SK-N-SH (cell line): Measurements from ENCODE around the gene RBCK1. TPM values are rescaled to one million over a fixed set of nuclear protein-coding genes. Genes with fewer than 3 reads are reported as not detected.

Source experiments
- CTCF ChIA-PET: fragments of 300-600, 350-600 bp; formaldehyde crosslinking; extraction: SDS; loops from one replicate; lab custom pipeline; 2021; lab: Yijun Ruan, JAX
- POLR2A ChIA-PET: fragments of 350-600 bp; sonication (Branson Sonifier 250); formaldehyde crosslinking; extraction: SDS; loops from one replicate; lab custom pipeline; 2020; ENCODE audit warnings: antibody characterized with exemption, inconsistent platforms; lab: Yijun Ruan, JAX
- DNase-seq: peaks from one replicate; pipeline ENCODE4 v3.0.0; 2012
- H2AFZ ChIP-seq: fragments of 200-600 bp; sonication (generic); 2 replicates; pipeline ENCODE4 v1.8.1; 2016; ENCODE audit warnings: antibody characterized with exemption, mild to moderate bottlenecking, low read depth
- H3F3A ChIP-seq: fragments of 200-600 bp; sonication (generic); replicated peaks from 2 replicates; pipeline ENCODE3; 2016; ENCODE audit warnings: antibody characterized with exemption, mild to moderate bottlenecking; ENCODE audit not compliant: insufficient read depth
- H3K27ac ChIP-seq, 2 experiments: fragments of 200-500 bp in 1 of 2; fragments of 200-600 bp in 1 of 2; sonication (Bioruptor generic) in 1 of 2; sonication (generic), shearing (Covaris generic) in 1 of 2; 2 replicates each; pipeline versions ENCODE4 v1.5.1 to v1.6.1; 2014 to 2016; ENCODE audit warnings: low read depth in 2 of 2, inconsistent platforms in 1 of 2, low read length in 1 of 2, mild to moderate bottlenecking in 1 of 2, mixed read lengths in 1 of 2
- H3K27me3 ChIP-seq: fragments of 200-600 bp; sonication (generic), shearing (Covaris generic); 2 replicates; pipeline ENCODE4 v1.6.1; 2016; ENCODE audit warnings: mixed run types; ENCODE audit not compliant: insufficient read depth
- H3K36me3 ChIP-seq, 2 experiments: fragments of 200-500 bp in 1 of 2; fragments of 200-600 bp in 1 of 2; sonication (Bioruptor generic) in 1 of 2; sonication (generic) in 1 of 2; replicated peaks in 1 of 2; 2 replicates each; pipeline versions ENCODE3 to v1.5.1; 2014 to 2016; ENCODE audit warnings: low read length in 1 of 2, mild to moderate bottlenecking in 1 of 2; ENCODE audit not compliant: insufficient read depth in 2 of 2, control insufficient read depth in 1 of 2
- H3K4me1 ChIP-seq, 2 experiments: fragments of 200-500 bp in 1 of 2; fragments of 200-600 bp in 1 of 2; sonication (Bioruptor generic) in 1 of 2; sonication (generic), shearing (Covaris generic) in 1 of 2; 2 replicates each; pipeline versions ENCODE4 v1.5.1 to v1.6.1; 2014 to 2016; ENCODE audit warnings: low read depth in 1 of 2, low read length in 1 of 2, mixed run types in 1 of 2; ENCODE audit not compliant: insufficient read depth in 2 of 2, control insufficient read depth in 1 of 2
- H3K4me2 ChIP-seq: fragments of 200-600 bp; sonication (generic), shearing (Covaris generic); 2 replicates; pipeline ENCODE4 v1.6.1; 2017; ENCODE audit warnings: mixed run types
- H3K4me3 ChIP-seq, 2 experiments: fragments of 200-500 bp in 1 of 2; fragments of 200-600 bp in 1 of 2; sonication (Bioruptor generic) in 1 of 2; sonication (generic), shearing (Covaris generic) in 1 of 2; 2 replicates each; pipeline versions ENCODE4 v1.5.1 to v1.8.1; 2014 to 2016; ENCODE audit warnings: low read depth in 2 of 2, inconsistent platforms in 1 of 2, low read length in 1 of 2, mild to moderate bottlenecking in 1 of 2, mixed read lengths in 1 of 2, moderate library complexity in 1 of 2
- H3K79me2 ChIP-seq: fragments of 200-600 bp; sonication (generic); 2 replicates; pipeline ENCODE4 v1.8.1; 2017; ENCODE audit warnings: mild to moderate bottlenecking; ENCODE audit not compliant: insufficient read depth
- H3K9ac ChIP-seq: fragments of 200-600 bp; sonication (generic); 2 replicates; pipeline ENCODE4 v1.6.1; 2017; ENCODE audit warnings: mixed run types
- H3K9me2 ChIP-seq: fragments of 200-600 bp; sonication (generic); 2 replicates; pipeline ENCODE4 v1.6.1; 2017; ENCODE audit warnings: mixed run types
- H3K9me3 ChIP-seq: fragments of 200-600 bp; sonication (generic); 2 replicates; pipeline ENCODE4 v1.6.1; 2017; ENCODE audit warnings: mixed run types, mild to moderate bottlenecking, moderate library complexity
- H4K20me1 ChIP-seq: fragments of 200-600 bp; sonication (generic); 2 replicates; pipeline ENCODE4 v1.6.1; 2017; ENCODE audit warnings: mild to moderate bottlenecking, mixed run types; ENCODE audit not compliant: insufficient read depth
- EP300 ChIP-seq, 2 experiments: IDR thresholded peaks; 2 replicates each; pipeline versions ENCODE4 v1.4.0 to v1.6.1; 2012; ENCODE audit warnings: borderline replicate concordance in 1 of 2, low read depth in 1 of 2, low read length in 1 of 2
- EZH2phosphoT487 ChIP-seq: fragments of 200-600 bp; sonication (generic); IDR thresholded peaks from 2 replicates; pipeline ENCODE4 v1.6.1; 2017; ENCODE audit warnings: low read depth, mixed run types, mild to moderate bottlenecking, antibody characterized with exemption, moderate library complexity, borderline replicate concordance
- FOSL2 ChIP-seq: IDR thresholded peaks from 2 replicates; pipeline ENCODE4 v1.4.0; 2012; ENCODE audit warnings: low read depth, mild to moderate bottlenecking, moderate library complexity, borderline replicate concordance
- FOXJ3 ChIP-seq: sonication (generic); formaldehyde crosslinking; IDR thresholded peaks from 2 replicates; pipeline ENCODE4 v1.5.1; 2020; ENCODE audit warnings: mild to moderate bottlenecking, missing genetic modification reagents
- FOXM1 ChIP-seq: IDR thresholded peaks from 2 replicates; pipeline ENCODE4 v1.4.0; 2012; ENCODE audit warnings: low read depth, mild to moderate bottlenecking
- JUND ChIP-seq: IDR thresholded peaks from 2 replicates; pipeline ENCODE4 v1.4.0; 2012
- NRF1 ChIP-seq: IDR thresholded peaks from 2 replicates; pipeline ENCODE4 v1.6.1; 2012; ENCODE audit warnings: low read depth, mild to moderate bottlenecking, low read length
- RCOR1 ChIP-seq: fragments of 150-350 bp; IDR thresholded peaks from 2 replicates; pipeline ENCODE4 v1.6.1; 2017; ENCODE audit warnings: antibody characterized with exemption, low read length
- RFX5 ChIP-seq: IDR thresholded peaks from 2 replicates; pipeline ENCODE4 v1.6.1; 2012; ENCODE audit warnings: mild to moderate bottlenecking, improper control_type of control experiment, low read length
- RXRA ChIP-seq: IDR thresholded peaks from 2 replicates; pipeline ENCODE4 v1.4.0; 2012; ENCODE audit warnings: low read depth, mild to moderate bottlenecking, borderline replicate concordance
- SMC3 ChIP-seq: IDR thresholded peaks from 2 replicates; pipeline ENCODE4 v1.6.1; 2012; ENCODE audit warnings: low read depth, low read length, improper control_type of control experiment
- TAF1 ChIP-seq: IDR thresholded peaks from 2 replicates; pipeline ENCODE4 v1.6.1; 2012; ENCODE audit warnings: low read depth, mild to moderate bottlenecking, low read length, moderate library complexity, borderline replicate concordance
- WGBS: methylation state at CpG from one replicate; pipeline ENCODE4 v1.1.6; 2017; ENCODE audit warnings: low lambda C conversion rate; 5-methylcytosine and 5-hydroxymethylcytosine counted together
- polyA plus RNA-seq, 3 experiments: library from polyadenylated mRNA; depleted of rRNA; stranded (reverse); fragments of >200 nt; gene quantifications; 2 replicates each; pipeline ENCODE4 v1.2.3, GENCODE V29; 2012
- TF ChIP-seq, protein P1 (sequence below): IDR thresholded peaks from 2 replicates; pipeline ENCODE4 v1.4.0; 2012; ENCODE audit warnings: low read depth
- TF ChIP-seq, protein P2 (sequence below): fragments of 150-350 bp; IDR thresholded peaks from 2 replicates; pipeline ENCODE4 v1.6.1; 2016; ENCODE audit warnings: mild to moderate bottlenecking, low read depth, low read length
- TF ChIP-seq, protein P3 (sequence below): fragments of 200-600 bp; sonication (generic); IDR thresholded peaks from 2 replicates; pipeline ENCODE4 v1.6.1; 2017; ENCODE audit warnings: antibody characterized with exemption, mild to moderate bottlenecking, moderate library complexity
- TF ChIP-seq, protein P4 (sequence below): IDR thresholded peaks from 2 replicates; pipeline ENCODE4; 2012

Gene RBCK1
- polyA plus RNA-seq, 1 of the 3 experiments (the other 2 are of a cell fraction), result 105 TPM

DNA sequence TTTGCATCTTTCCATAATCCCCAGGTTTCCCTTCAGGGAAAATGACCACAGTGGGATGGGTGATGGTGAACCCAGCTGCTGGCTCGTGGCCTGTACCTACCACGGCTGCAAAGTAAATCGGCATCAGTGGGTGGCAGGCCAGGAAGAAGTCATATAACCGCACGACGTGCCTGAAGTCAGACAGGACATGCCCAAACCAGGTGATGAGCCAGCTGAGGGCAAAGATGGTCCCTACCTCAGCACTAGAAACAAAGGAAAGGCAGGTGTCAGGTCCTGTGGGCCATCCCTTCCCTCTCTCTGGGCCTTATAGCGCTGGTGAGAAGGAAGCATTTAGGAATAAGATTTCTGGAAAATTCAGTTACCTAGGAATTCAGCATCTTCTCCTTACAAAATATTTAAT is 32.0 kb downstream of the RBCK1 start:
- Histone ChIP-seq H3F3A (peaks cover 10% of the 10 kb centered on the region), H3K4me3 (no peak overlapping the region), H3K9me3 (no peaks in the 10 kb centered on the region), H3K36me3 (peaks cover 58 to 80% of the 10 kb centered on the region in 2 experiments), H3K27me3 (no peaks in the 10 kb centered on the region), H3K9me2 (no peaks in the 10 kb centered on the region), H3K4me2 (no peak overlapping the region), H3K4me1 (peaks cover 0 to 8% of the 10 kb centered on the region in 2 experiments; a peak in 2 of 4 replicates), H4K20me1 (peaks cover under 1% of the 10 kb centered on the region; the same call in 1 of the 2 replicates), H2AFZ (no peak overlapping the region), H3K9ac (no peak overlapping the region), H3K79me2 (peaks cover 12% of the 10 kb centered on the region; the same call in 1 of the 2 replicates), H3K27ac (no peak overlapping the region)
- TF ChIP-seq FOXM1, result no peak
- no peak for TF ChIP-seq JUND
- TF ChIP-seq EZH2phosphoT487, result no peak
- TF ChIP-seq RCOR1, result no peak
- no peak for TF ChIP-seq TAF1
- no peak for TF ChIP-seq RFX5
- no peak for TF ChIP-seq RXRA
- TF ChIP-seq SMC3, result no peak
- TF ChIP-seq, protein P1, sequence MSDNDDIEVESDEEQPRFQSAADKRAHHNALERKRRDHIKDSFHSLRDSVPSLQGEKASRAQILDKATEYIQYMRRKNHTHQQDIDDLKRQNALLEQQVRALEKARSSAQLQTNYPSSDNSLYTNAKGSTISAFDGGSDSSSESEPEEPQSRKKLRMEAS, result no peak
- no peak for TF ChIP-seq FOXJ3 (CRISPR knock-in tag)
- TF ChIP-seq, protein P2, sequence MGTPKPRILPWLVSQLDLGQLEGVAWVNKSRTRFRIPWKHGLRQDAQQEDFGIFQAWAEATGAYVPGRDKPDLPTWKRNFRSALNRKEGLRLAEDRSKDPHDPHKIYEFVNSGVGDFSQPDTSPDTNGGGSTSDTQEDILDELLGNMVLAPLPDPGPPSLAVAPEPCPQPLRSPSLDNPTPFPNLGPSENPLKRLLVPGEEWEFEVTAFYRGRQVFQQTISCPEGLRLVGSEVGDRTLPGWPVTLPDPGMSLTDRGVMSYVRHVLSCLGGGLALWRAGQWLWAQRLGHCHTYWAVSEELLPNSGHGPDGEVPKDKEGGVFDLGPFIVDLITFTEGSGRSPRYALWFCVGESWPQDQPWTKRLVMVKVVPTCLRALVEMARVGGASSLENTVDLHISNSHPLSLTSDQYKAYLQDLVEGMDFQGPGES, result no peak
- TF ChIP-seq EP300 (IDR thresholded peaks at IDR 0.05; ENCODE audit: borderline replicate concordance in 1 of 2, low read depth in 1 of 2, low read length in 1 of 2), result no peak
- TF ChIP-seq NRF1, result no peak
- TF ChIP-seq, protein P3, sequence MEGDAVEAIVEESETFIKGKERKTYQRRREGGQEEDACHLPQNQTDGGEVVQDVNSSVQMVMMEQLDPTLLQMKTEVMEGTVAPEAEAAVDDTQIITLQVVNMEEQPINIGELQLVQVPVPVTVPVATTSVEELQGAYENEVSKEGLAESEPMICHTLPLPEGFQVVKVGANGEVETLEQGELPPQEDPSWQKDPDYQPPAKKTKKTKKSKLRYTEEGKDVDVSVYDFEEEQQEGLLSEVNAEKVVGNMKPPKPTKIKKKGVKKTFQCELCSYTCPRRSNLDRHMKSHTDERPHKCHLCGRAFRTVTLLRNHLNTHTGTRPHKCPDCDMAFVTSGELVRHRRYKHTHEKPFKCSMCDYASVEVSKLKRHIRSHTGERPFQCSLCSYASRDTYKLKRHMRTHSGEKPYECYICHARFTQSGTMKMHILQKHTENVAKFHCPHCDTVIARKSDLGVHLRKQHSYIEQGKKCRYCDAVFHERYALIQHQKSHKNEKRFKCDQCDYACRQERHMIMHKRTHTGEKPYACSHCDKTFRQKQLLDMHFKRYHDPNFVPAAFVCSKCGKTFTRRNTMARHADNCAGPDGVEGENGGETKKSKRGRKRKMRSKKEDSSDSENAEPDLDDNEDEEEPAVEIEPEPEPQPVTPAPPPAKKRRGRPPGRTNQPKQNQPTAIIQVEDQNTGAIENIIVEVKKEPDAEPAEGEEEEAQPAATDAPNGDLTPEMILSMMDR, result no peak
- TF ChIP-seq FOSL2, result no peak
- TF ChIP-seq, protein P4, sequence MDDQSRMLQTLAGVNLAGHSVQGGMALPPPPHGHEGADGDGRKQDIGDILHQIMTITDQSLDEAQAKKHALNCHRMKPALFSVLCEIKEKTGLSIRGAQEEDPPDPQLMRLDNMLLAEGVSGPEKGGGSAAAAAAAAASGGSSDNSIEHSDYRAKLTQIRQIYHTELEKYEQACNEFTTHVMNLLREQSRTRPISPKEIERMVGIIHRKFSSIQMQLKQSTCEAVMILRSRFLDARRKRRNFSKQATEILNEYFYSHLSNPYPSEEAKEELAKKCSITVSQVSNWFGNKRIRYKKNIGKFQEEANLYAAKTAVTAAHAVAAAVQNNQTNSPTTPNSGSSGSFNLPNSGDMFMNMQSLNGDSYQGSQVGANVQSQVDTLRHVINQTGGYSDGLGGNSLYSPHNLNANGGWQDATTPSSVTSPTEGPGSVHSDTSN, result no peak
- ChIA-PET POLR2A (no interaction called here), CTCF (no interaction called here)
- 98% methylated on average over 6 of the region's 7 CpGs for WGBS
- no peak for DNase-seq
